Measurements from ENCODE around the gene MAP3K20. TPM values are rescaled to one million over a fixed set of nuclear protein-coding genes. Genes with fewer than 3 reads are reported as not detected.

MAP3K20 gene
- total and polyA plus RNA-seq, 2 of the 8 experiments (the other 6 are each of a cell fraction or from before 2014, with no cell fraction given) = 3.1 to 11.1 TPM

- TF ChIP-seq, protein P1, sequence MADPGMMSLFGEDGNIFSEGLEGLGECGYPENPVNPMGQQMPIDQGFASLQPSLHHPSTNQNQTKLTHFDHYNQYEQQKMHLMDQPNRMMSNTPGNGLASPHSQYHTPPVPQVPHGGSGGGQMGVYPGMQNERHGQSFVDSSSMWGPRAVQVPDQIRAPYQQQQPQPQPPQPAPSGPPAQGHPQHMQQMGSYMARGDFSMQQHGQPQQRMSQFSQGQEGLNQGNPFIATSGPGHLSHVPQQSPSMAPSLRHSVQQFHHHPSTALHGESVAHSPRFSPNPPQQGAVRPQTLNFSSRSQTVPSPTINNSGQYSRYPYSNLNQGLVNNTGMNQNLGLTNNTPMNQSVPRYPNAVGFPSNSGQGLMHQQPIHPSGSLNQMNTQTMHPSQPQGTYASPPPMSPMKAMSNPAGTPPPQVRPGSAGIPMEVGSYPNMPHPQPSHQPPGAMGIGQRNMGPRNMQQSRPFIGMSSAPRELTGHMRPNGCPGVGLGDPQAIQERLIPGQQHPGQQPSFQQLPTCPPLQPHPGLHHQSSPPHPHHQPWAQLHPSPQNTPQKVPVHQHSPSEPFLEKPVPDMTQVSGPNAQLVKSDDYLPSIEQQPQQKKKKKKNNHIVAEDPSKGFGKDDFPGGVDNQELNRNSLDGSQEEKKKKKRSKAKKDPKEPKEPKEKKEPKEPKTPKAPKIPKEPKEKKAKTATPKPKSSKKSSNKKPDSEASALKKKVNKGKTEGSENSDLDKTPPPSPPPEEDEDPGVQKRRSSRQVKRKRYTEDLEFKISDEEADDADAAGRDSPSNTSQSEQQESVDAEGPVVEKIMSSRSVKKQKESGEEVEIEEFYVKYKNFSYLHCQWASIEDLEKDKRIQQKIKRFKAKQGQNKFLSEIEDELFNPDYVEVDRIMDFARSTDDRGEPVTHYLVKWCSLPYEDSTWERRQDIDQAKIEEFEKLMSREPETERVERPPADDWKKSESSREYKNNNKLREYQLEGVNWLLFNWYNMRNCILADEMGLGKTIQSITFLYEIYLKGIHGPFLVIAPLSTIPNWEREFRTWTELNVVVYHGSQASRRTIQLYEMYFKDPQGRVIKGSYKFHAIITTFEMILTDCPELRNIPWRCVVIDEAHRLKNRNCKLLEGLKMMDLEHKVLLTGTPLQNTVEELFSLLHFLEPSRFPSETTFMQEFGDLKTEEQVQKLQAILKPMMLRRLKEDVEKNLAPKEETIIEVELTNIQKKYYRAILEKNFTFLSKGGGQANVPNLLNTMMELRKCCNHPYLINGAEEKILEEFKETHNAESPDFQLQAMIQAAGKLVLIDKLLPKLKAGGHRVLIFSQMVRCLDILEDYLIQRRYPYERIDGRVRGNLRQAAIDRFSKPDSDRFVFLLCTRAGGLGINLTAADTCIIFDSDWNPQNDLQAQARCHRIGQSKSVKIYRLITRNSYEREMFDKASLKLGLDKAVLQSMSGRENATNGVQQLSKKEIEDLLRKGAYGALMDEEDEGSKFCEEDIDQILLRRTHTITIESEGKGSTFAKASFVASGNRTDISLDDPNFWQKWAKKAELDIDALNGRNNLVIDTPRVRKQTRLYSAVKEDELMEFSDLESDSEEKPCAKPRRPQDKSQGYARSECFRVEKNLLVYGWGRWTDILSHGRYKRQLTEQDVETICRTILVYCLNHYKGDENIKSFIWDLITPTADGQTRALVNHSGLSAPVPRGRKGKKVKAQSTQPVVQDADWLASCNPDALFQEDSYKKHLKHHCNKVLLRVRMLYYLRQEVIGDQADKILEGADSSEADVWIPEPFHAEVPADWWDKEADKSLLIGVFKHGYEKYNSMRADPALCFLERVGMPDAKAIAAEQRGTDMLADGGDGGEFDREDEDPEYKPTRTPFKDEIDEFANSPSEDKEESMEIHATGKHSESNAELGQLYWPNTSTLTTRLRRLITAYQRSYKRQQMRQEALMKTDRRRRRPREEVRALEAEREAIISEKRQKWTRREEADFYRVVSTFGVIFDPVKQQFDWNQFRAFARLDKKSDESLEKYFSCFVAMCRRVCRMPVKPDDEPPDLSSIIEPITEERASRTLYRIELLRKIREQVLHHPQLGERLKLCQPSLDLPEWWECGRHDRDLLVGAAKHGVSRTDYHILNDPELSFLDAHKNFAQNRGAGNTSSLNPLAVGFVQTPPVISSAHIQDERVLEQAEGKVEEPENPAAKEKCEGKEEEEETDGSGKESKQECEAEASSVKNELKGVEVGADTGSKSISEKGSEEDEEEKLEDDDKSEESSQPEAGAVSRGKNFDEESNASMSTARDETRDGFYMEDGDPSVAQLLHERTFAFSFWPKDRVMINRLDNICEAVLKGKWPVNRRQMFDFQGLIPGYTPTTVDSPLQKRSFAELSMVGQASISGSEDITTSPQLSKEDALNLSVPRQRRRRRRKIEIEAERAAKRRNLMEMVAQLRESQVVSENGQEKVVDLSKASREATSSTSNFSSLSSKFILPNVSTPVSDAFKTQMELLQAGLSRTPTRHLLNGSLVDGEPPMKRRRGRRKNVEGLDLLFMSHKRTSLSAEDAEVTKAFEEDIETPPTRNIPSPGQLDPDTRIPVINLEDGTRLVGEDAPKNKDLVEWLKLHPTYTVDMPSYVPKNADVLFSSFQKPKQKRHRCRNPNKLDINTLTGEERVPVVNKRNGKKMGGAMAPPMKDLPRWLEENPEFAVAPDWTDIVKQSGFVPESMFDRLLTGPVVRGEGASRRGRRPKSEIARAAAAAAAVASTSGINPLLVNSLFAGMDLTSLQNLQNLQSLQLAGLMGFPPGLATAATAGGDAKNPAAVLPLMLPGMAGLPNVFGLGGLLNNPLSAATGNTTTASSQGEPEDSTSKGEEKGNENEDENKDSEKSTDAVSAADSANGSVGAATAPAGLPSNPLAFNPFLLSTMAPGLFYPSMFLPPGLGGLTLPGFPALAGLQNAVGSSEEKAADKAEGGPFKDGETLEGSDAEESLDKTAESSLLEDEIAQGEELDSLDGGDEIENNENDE (IDR thresholded peaks at IDR 0.05; ENCODE audit: insufficient replicate concordance, low read length) = no peak
- TF ChIP-seq BACH1 (IDR thresholded peaks at IDR 0.05; ENCODE audit: low read length) = peak; percentile 95
- TF ChIP-seq HDAC2 (IDR thresholded peaks at IDR 0.05; ENCODE audit: borderline replicate concordance in 1 of 2, low read depth in 2 of 2, low read length in 2 of 2) = no peak
- no peak for TF ChIP-seq RNF2 (IDR thresholded peaks at IDR 0.05; ENCODE audit: borderline replicate concordance, low read depth, low read length, missing control alignments, poor library complexity, severe bottlenecking)
- TF ChIP-seq NANOG (IDR thresholded peaks at IDR 0.05; ENCODE audit: insufficient read depth, low read depth, low read length, poor library complexity, severe bottlenecking) = peak; percentile 43
- no peak for TF ChIP-seq SIX5 (IDR thresholded peaks at IDR 0.05; ENCODE audit: low read depth, low read length)
- peak; percentile 72 for TF ChIP-seq TAF1 (IDR thresholded peaks at IDR 0.05; ENCODE audit: low read depth, low read length)
- TF ChIP-seq, protein P2, sequence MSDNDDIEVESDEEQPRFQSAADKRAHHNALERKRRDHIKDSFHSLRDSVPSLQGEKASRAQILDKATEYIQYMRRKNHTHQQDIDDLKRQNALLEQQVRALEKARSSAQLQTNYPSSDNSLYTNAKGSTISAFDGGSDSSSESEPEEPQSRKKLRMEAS (IDR thresholded peaks at IDR 0.05) = 0 out of 2 replicates have a peak, but pooled peaks have one; percentile 14
These were observed 108.7 kb downstream of the MAP3K20 start (continued) for GRCh38 chr2:173184031-173185004.

Measured in H1 (cell line).